Progenitor cell of endocrine pancreas (in vitro differentiated cells): Measurements from ENCODE around the gene DCXR. TPM values are rescaled to one million over a fixed set of nuclear protein-coding genes. Genes with fewer than 3 reads are reported as not detected.
A peak's percentile ranks its signal among the peaks of the same experiment; 100 is the strongest.

Experiments
- DNase-seq: peaks from one replicate; pipeline ENCODE4 v3.0.0; 2021; ENCODE audit warnings: low spot score; ENCODE audit not compliant: unreplicated experiment
- H3K27ac Mint-ChIP-seq: 2 replicates; pipeline ENCODE4 v1.8.0; 2021; ENCODE audit warnings: mild to moderate bottlenecking, moderate library complexity, mixed read lengths
- H3K27me3 Mint-ChIP-seq: 2 replicates; pipeline ENCODE4 v1.8.0; 2021; ENCODE audit warnings: mixed read lengths
- H3K36me3 Mint-ChIP-seq: 2 replicates; pipeline ENCODE4 v1.8.0; 2022; ENCODE audit warnings: mixed read lengths; ENCODE audit not compliant: insufficient read depth
- H3K4me1 Mint-ChIP-seq: 2 replicates; pipeline ENCODE4 v1.8.0; 2021; ENCODE audit warnings: low read depth, mixed read lengths
- H3K4me3 Mint-ChIP-seq: 2 replicates; pipeline ENCODE4 v1.8.0; 2021; ENCODE audit warnings: low read depth, mild to moderate bottlenecking, moderate library complexity, mixed read lengths
- H3K9me3 Mint-ChIP-seq: 2 replicates; pipeline ENCODE4 v1.8.0; 2021; ENCODE audit warnings: low read depth, mixed read lengths
- CTCF ChIP-seq: fragments of 200-600 bp; sonication (generic); IDR thresholded peaks from one replicate; pipeline ENCODE4 v1.5.0; 2021; ENCODE audit warnings: antibody characterized with exemption, mild to moderate bottlenecking; ENCODE audit not compliant: unreplicated experiment
- total RNA-seq: library from RNA; stranded (reverse); gene quantifications from 2 replicates; pipeline ENCODE4 v1.2.1, GENCODE V29; 2021

The DCXR gene
- total RNA-seq, 1 donor from 2014 or later, result 72.2 TPM

GRCh38 chr17:82028966-82029365, 8.5 kb downstream of the DCXR start:
- no peak for DNase-seq
- Mint-ChIP-seq H3K9me3 (no peaks in the 10 kb centered on the region), H3K27me3 (peaks cover 2% of the 10 kb centered on the region), H3K36me3 (peaks cover 8% of the 10 kb centered on the region), H3K4me1 (peaks cover 3% of the 10 kb centered on the region), H3K27ac (no peak overlapping the region), H3K4me3 (no peak overlapping the region)
- TF ChIP-seq CTCF, result no peak

GRCh38 chr17:82028246-82028645, 9.3 kb downstream of the DCXR start:
- no peak overlapping the region for H3K27ac Mint-ChIP-seq
- no peak for DNase-seq
- H3K36me3 Mint-ChIP-seq, result peaks cover 8% of the 10 kb centered on the region
- H3K4me3 Mint-ChIP-seq, result no peak overlapping the region
- H3K27me3 Mint-ChIP-seq, result peaks cover 2% of the 10 kb centered on the region
- no peaks in the 10 kb centered on the region for H3K9me3 Mint-ChIP-seq
- TF ChIP-seq CTCF, result no peak
- peaks cover 6% of the 10 kb centered on the region for H3K4me1 Mint-ChIP-seq

GRCh38 chr17:82025401-82026107, 11.9 kb downstream of the DCXR start:
- Mint-ChIP-seq H3K4me1 (peaks cover 11% of the 10 kb centered on the region), H3K36me3 (peaks cover 8% of the 10 kb centered on the region), H3K27ac (no peak overlapping the region), H3K4me3 (no peak overlapping the region), H3K9me3 (no peaks in the 10 kb centered on the region), H3K27me3 (no peaks in the 10 kb centered on the region)
- TF ChIP-seq CTCF, result no peak
- DNase-seq, result no peak

- no peak for TF ChIP-seq CTCF
- no peaks in the 10 kb centered on the region for H3K9me3 Mint-ChIP-seq
- peaks cover 8% of the 10 kb centered on the region for H3K36me3 Mint-ChIP-seq
- H3K27me3 Mint-ChIP-seq, result no peaks in the 10 kb centered on the region
- H3K27ac Mint-ChIP-seq, result no peak overlapping the region
- H3K4me1 Mint-ChIP-seq, result peaks cover 11% of the 10 kb centered on the region
- H3K4me3 Mint-ChIP-seq, result no peak overlapping the region
- no peak for DNase-seq
These were observed 12.6 kb downstream of the DCXR start for GRCh38 chr17:82024859-82025258.

- no peaks in the 10 kb centered on the region for H3K27me3 Mint-ChIP-seq
- H3K4me3 Mint-ChIP-seq, result peak overlapping the region; percentile 71
- peak overlapping the region; percentile 67 for H3K27ac Mint-ChIP-seq
- H3K9me3 Mint-ChIP-seq, result no peaks in the 10 kb centered on the region
- no peak for TF ChIP-seq CTCF
- H3K36me3 Mint-ChIP-seq, result peaks cover 6% of the 10 kb centered on the region
- H3K4me1 Mint-ChIP-seq, result peaks cover 11% of the 10 kb centered on the region
- no peak for DNase-seq
These were observed 13.9 kb downstream of the DCXR start for GRCh38 chr17:82023447-82024241.
